ENCODE data around the gene MRPS27. TPM values are rescaled to one million over a fixed set of nuclear protein-coding genes. Genes with fewer than 3 reads are reported as not detected.

Gene MRPS27
- total and polyA plus RNA-seq, 11 donors, result 31.9 to 94.1 (median 67.9) TPM

GRCh38 chr5:72238712-72239445, 81.2 kb downstream of the MRPS27 start:
- Histone ChIP-seq H3K4me3 (no peak overlapping the region), H3K4me1 (peaks cover 0 to 22% (median 0%) of the 10 kb centered on the region in 12 donors), H3K36me3 (peaks cover 0 to 27% (median 17%) of the 10 kb centered on the region in 9 donors), H3K27ac (no peak overlapping the region), H3K27me3 (no peaks in the 10 kb centered on the region), H3K9me3 (no peaks in the 10 kb centered on the region)
- TF ChIP-seq, protein P1, sequence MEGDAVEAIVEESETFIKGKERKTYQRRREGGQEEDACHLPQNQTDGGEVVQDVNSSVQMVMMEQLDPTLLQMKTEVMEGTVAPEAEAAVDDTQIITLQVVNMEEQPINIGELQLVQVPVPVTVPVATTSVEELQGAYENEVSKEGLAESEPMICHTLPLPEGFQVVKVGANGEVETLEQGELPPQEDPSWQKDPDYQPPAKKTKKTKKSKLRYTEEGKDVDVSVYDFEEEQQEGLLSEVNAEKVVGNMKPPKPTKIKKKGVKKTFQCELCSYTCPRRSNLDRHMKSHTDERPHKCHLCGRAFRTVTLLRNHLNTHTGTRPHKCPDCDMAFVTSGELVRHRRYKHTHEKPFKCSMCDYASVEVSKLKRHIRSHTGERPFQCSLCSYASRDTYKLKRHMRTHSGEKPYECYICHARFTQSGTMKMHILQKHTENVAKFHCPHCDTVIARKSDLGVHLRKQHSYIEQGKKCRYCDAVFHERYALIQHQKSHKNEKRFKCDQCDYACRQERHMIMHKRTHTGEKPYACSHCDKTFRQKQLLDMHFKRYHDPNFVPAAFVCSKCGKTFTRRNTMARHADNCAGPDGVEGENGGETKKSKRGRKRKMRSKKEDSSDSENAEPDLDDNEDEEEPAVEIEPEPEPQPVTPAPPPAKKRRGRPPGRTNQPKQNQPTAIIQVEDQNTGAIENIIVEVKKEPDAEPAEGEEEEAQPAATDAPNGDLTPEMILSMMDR (IDR thresholded peaks at IDR 0.05), result no peak
- no peak for TF ChIP-seq POLR2A (IDR thresholded peaks at IDR 0.05)
- no peak for DNase-seq
- WGBS, 4 donors, result 90 to 92% (median 91%) methylated on average over 5 of the region's 5 CpGs
- ATAC-seq, result no peak
- intact Hi-C loops (cut with DNase I), result no loop called here

GRCh38 chr5:72237879-72238278, 82.2 kb downstream of the MRPS27 start:
- no peak for ATAC-seq
- TF ChIP-seq, protein P1 (IDR thresholded peaks at IDR 0.05), result no peak
- TF ChIP-seq POLR2A (IDR thresholded peaks at IDR 0.05), result no peak
- WGBS, 4 donors, result 98 to 99% (median 98%) methylated on average over 3 of the region's 3 CpGs
- DNase-seq, result no peak
- no peaks in the 10 kb centered on the region for H3K27me3 ChIP-seq
- intact Hi-C loops (cut with DNase I), result no loop called here
- peaks cover 0 to 31% (median 0%) of the 10 kb centered on the region in 12 donors for H3K4me1 ChIP-seq
- no peak overlapping the region for H3K4me3 ChIP-seq
- H3K27ac ChIP-seq, result no peak overlapping the region
- H3K9me3 ChIP-seq, result no peaks in the 10 kb centered on the region
- H3K36me3 ChIP-seq, result peaks cover 0 to 30% (median 17%) of the 10 kb centered on the region in 9 donors

DNA sequence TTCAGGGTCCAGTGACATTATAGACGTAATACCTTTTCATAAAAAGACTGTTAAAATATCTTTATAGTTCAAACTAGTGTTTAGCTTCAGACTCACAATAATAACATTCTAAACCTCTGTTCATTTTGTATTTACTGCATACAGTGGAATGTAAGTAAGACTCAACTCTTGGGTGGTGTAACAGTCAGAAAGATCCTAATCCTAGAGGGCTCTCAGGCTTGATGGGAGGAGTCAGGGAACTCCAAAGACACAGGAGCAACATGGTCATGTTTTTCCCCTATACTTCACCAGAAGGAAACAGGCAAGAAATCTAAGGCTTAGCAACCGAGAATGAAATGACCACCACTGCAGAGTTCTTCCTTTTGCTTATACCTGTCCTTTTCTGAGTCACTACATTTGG, 82.6 kb downstream of the MRPS27 start:
- no peaks in the 10 kb centered on the region for H3K27me3 ChIP-seq
- H3K36me3 ChIP-seq, result peaks cover 0 to 32% (median 19%) of the 10 kb centered on the region in 9 donors
- intact Hi-C loops (cut with DNase I), result no loop called here
- H3K4me1 ChIP-seq, result peaks cover 0 to 35% (median under 1%) of the 10 kb centered on the region in 12 donors
- TF ChIP-seq, protein P1 (IDR thresholded peaks at IDR 0.05), result no peak
- TF ChIP-seq POLR2A (IDR thresholded peaks at IDR 0.05), result no peak
- no peak overlapping the region for H3K27ac ChIP-seq
- no peaks in the 10 kb centered on the region for H3K9me3 ChIP-seq
- ATAC-seq (no peak), DNase-seq (no peak)
- H3K4me3 ChIP-seq, result no peak overlapping the region
- WGBS, 4 donors, result 96 to 97% (median 96%) methylated on average over 2 of the region's 2 CpGs

GRCh38 chr5:72235725-72236124, 84.3 kb downstream of the MRPS27 start:
- DNase-seq (no peak), ATAC-seq (no peak)
- Histone ChIP-seq H3K4me3 (no peak overlapping the region), H3K27ac (no peak overlapping the region), H3K9me3 (no peaks in the 10 kb centered on the region), H3K36me3 (peaks cover 0 to 49% (median 27%) of the 10 kb centered on the region in 9 donors), H3K27me3 (no peaks in the 10 kb centered on the region), H3K4me1 (peaks cover 0 to 41% (median 1%) of the 10 kb centered on the region in 12 donors)
- TF ChIP-seq, protein P1 (IDR thresholded peaks at IDR 0.05), result no peak
- no peak for TF ChIP-seq POLR2A (IDR thresholded peaks at IDR 0.05)
- intact Hi-C loops (cut with DNase I), result no loop called here
- 93 to 100% (median 97%) methylated on average over 1 of the region's 1 CpG for WGBS, 4 donors
